SU-DHL-6 (cell line): ENCODE results near the gene SKI.

ENCODE experiments used
- H2AFZ ChIP-seq: fragments of 200-600 bp; sonication (generic); 2 replicates; pipeline ENCODE4 v1.6.1; 2014; ENCODE audit warnings: low read depth, mild to moderate bottlenecking, moderate library complexity, mixed read lengths, antibody characterized with exemption, low read length; ENCODE audit not compliant: severe bottlenecking
- H3F3A ChIP-seq: fragments of 200-600 bp; shearing (Covaris generic); 2 replicates; pipeline ENCODE4 v1.6.0; 2016; ENCODE audit warnings: antibody characterized with exemption, mild to moderate bottlenecking; ENCODE audit not compliant: insufficient read depth
- H3K27ac ChIP-seq: fragments of 200-600 bp; sonication (generic); 2 replicates; pipeline ENCODE4 v1.5.1; 2016; ENCODE audit warnings: low read depth, mild to moderate bottlenecking, low read length, moderate library complexity, mixed read lengths
- H3K27me3 ChIP-seq: fragments of 200-600 bp; sonication (generic), shearing (Covaris generic); 2 replicates; pipeline ENCODE4 v1.6.0; 2014; ENCODE audit warnings: mild to moderate bottlenecking, low read length
- H3K36me3 ChIP-seq: fragments of 200-600 bp; sonication (generic); 2 replicates; pipeline ENCODE4 v1.6.1; 2014; ENCODE audit warnings: mild to moderate bottlenecking, low read length, mixed read lengths
- H3K4me2 ChIP-seq: fragments of 300-600, 200-600 bp; shearing (Covaris generic), sonication (generic); 2 replicates; pipeline ENCODE4 v1.6.0; 2014; ENCODE audit warnings: low read length, low read depth, mild to moderate bottlenecking; ENCODE audit not compliant: poor library complexity, severe bottlenecking
- H3K4me3 ChIP-seq: fragments of 200-600 bp; sonication (generic); 2 replicates; pipeline ENCODE4 v1.5.1; 2014; ENCODE audit warnings: antibody characterized with exemption, low read length, mild to moderate bottlenecking, mixed read lengths; ENCODE audit not compliant: insufficient read depth, poor library complexity, severe bottlenecking
- H3K79me2 ChIP-seq: fragments of 200-600 bp; sonication (generic); 2 replicates; pipeline ENCODE4 v1.6.1; 2014; ENCODE audit warnings: mild to moderate bottlenecking, low read length, moderate library complexity; ENCODE audit not compliant: insufficient read depth
- H3K9ac ChIP-seq: fragments of 200-600 bp; sonication (generic); 2 replicates; pipeline ENCODE4 v1.7.0; 2014; ENCODE audit warnings: mild to moderate bottlenecking, low read length
- H3K9me2 ChIP-seq: fragments of 200-600 bp; sonication (generic); replicated peaks from 2 replicates; pipeline ENCODE4 v1.6.1; 2014; ENCODE audit warnings: low read length; ENCODE audit not compliant: insufficient read depth
- H3K9me3 ChIP-seq: fragments of 200-600 bp; sonication (generic); 2 replicates; pipeline ENCODE4 v1.6.1; 2014; ENCODE audit warnings: low read length, mixed read lengths; ENCODE audit not compliant: insufficient read depth
- H4K20me1 ChIP-seq: fragments of 200-600 bp; sonication (generic); 2 replicates; pipeline ENCODE4 v1.6.1; 2014; ENCODE audit warnings: low read depth, mild to moderate bottlenecking, antibody characterized with exemption, low read length, moderate library complexity, mixed read lengths
- CTCF ChIP-seq: fragments of 200-600 bp; sonication (generic); IDR thresholded peaks from one replicate; pipeline ENCODE4 v1.5.1; 2017; ENCODE audit warnings: antibody characterized with exemption, mild to moderate bottlenecking, low read length, moderate library complexity; ENCODE audit not compliant: insufficient read depth, poor library complexity, severe bottlenecking
- EZH2phosphoT487 ChIP-seq: fragments of 200-600 bp; sonication (generic), shearing (Covaris generic); conservative IDR thresholded peaks from 2 replicates; pipeline ENCODE4 v1.6.1; 2018; ENCODE audit warnings: mild to moderate bottlenecking, antibody characterized with exemption, low read length, moderate library complexity, mixed read lengths

The SKI gene

GRCh38 chr1:2247760-2248126, 19.6 kb downstream of the SKI start:
- Histone ChIP-seq H4K20me1 (no peaks in the 10 kb centered on the region), H3F3A (no peaks in the 10 kb centered on the region), H3K27ac (no peak overlapping the region), H3K4me3 (no peak overlapping the region), H3K4me2 (no peak overlapping the region), H3K9me2 (no peaks in the 10 kb centered on the region), H3K79me2 (no peaks in the 10 kb centered on the region), H3K9me3 (no peaks in the 10 kb centered on the region), H2AFZ (no peak overlapping the region), H3K9ac (no peak overlapping the region), H3K27me3 (no peaks in the 10 kb centered on the region), H3K36me3 (no peaks in the 10 kb centered on the region)
- TF ChIP-seq EZH2phosphoT487 (no peak), CTCF (no peak)

- Histone ChIP-seq H3K9me2 (no peaks in the 10 kb centered on the region), H3K36me3 (no peaks in the 10 kb centered on the region), H3K9ac (no peak overlapping the region), H3K79me2 (no peaks in the 10 kb centered on the region), H2AFZ (no peak overlapping the region), H3K9me3 (no peaks in the 10 kb centered on the region), H3K27ac (no peak overlapping the region), H3K27me3 (no peaks in the 10 kb centered on the region), H3K4me2 (no peak overlapping the region), H3F3A (no peaks in the 10 kb centered on the region), H4K20me1 (no peaks in the 10 kb centered on the region), H3K4me3 (no peak overlapping the region)
- TF ChIP-seq EZH2phosphoT487 (no peak), CTCF (no peak)
These were observed 20.2 kb downstream of the SKI start for GRCh38 chr1:2248127-2248826.

GRCh38 chr1:2248854-2249558, 20.9 kb downstream of the SKI start:
- Histone ChIP-seq H3K79me2 (no peaks in the 10 kb centered on the region), H3F3A (no peaks in the 10 kb centered on the region), H3K4me2 (no peak overlapping the region), H3K4me3 (no peak overlapping the region), H3K9me3 (no peaks in the 10 kb centered on the region), H3K9ac (no peak overlapping the region), H3K36me3 (no peaks in the 10 kb centered on the region), H3K27ac (no peak overlapping the region), H2AFZ (no peak overlapping the region), H4K20me1 (no peaks in the 10 kb centered on the region), H3K9me2 (no peaks in the 10 kb centered on the region), H3K27me3 (no peaks in the 10 kb centered on the region)
- TF ChIP-seq EZH2phosphoT487 = no peak
- TF ChIP-seq CTCF = no peak
